Measurements from ENCODE around the gene CRYBA2.

The CRYBA2 gene

GRCh38 chr2:218999021-218999880 lies 6.0 kb upstream of the CRYBA2 start:
- DNase-seq (ENCODE audit: low read depth in 2 of 2): no peak

- no peak for DNase-seq (ENCODE audit: low read depth in 2 of 2)
Measured at GRCh38 chr2:218998414-218999002, 5.3 kb upstream of the CRYBA2 start.

- no peak for DNase-seq (ENCODE audit: low read depth in 2 of 2)
Measured at GRCh38 chr2:218997731-218998130, 4.5 kb upstream of the CRYBA2 start.

- DNase-seq (ENCODE audit: low read depth in 2 of 2): no peak
Measured at GRCh38 chr2:218996937-218997336, 3.7 kb upstream of the CRYBA2 start.

GRCh38 chr2:218995972-218996711 lies 2.9 kb upstream of the CRYBA2 start:
- DNase-seq (ENCODE audit: low read depth in 2 of 2): peak; percentile 49 to 59

- no peak for DNase-seq (ENCODE audit: low read depth in 2 of 2)
Measured at GRCh38 chr2:218995561-218995960, 2.3 kb upstream of the CRYBA2 start.

GRCh38 chr2:218992703-218993344 lies 398 bp downstream of the CRYBA2 start:
- DNase-seq (ENCODE audit: low read depth in 2 of 2): no peak

GRCh38 chr2:218992196-218992595 lies 1.0 kb downstream of the CRYBA2 start:
- DNase-seq (ENCODE audit: low read depth in 2 of 2): no peak

- no peak for DNase-seq (ENCODE audit: low read depth in 2 of 2)
Measured at GRCh38 chr2:218991674-218992168, 1.5 kb downstream of the CRYBA2 start.

GRCh38 chr2:218990612-218991011 lies 2.6 kb downstream of the CRYBA2 start:
- no peak for DNase-seq (ENCODE audit: low read depth in 2 of 2)

- DNase-seq (ENCODE audit: low read depth in 2 of 2): no peak
Measured at GRCh38 chr2:218990052-218990451, 3.2 kb downstream of the CRYBA2 start.

GRCh38 chr2:218988650-218989049 lies 4.6 kb downstream of the CRYBA2 start:
- DNase-seq (ENCODE audit: low read depth in 2 of 2): no peak

GRCh38 chr2:218988164-218988563 lies 5.1 kb downstream of the CRYBA2 start:
- DNase-seq (ENCODE audit: low read depth in 2 of 2): no peak

- DNase-seq (ENCODE audit: low read depth in 2 of 2): no peak
Measured at GRCh38 chr2:218986148-218986761, 7.0 kb downstream of the CRYBA2 start.

- no peak for DNase-seq (ENCODE audit: low read depth in 2 of 2)
Measured at GRCh38 chr2:218985325-218986091, 7.7 kb downstream of the CRYBA2 start.

- DNase-seq (ENCODE audit: low read depth in 2 of 2): no peak
Measured at GRCh38 chr2:218985021-218985324, 8.2 kb downstream of the CRYBA2 start, which contains the start of gene FEV. FEV (minus strand) TSS chr2:218985184; CDS start chr2:218985075, 109 bp downstream.

GRCh38 chr2:218984239-218985020 lies 8.8 kb downstream of the CRYBA2 start:
- no peak for DNase-seq (ENCODE audit: low read depth in 2 of 2)

GRCh38 chr2:218983934-218984238 lies 9.3 kb downstream of the CRYBA2 start:
- no peak for DNase-seq (ENCODE audit: low read depth in 2 of 2)

GRCh38 chr2:218983263-218983933 lies 9.8 kb downstream of the CRYBA2 start:
- DNase-seq (ENCODE audit: low read depth in 2 of 2): no peak

Measured in stimulated activated CD8-positive, alpha-beta memory T cell treated with anti-CD3 and anti-CD28 coated beads, Interleukin-7, amount 100 ng/mL, for 1 hour (primary cell).